Subcutaneous abdominal adipose tissue (tissue), 5 donors: ENCODE measurements around the gene C1QTNF1.

Experiments used
- H3K27ac ChIP-seq: one replicate; pipeline ENCODE4 v1.7.0; 2013; ENCODE audit warnings: low read depth, mild to moderate bottlenecking, inconsistent platforms, low read length, moderate library complexity
- H3K27me3 ChIP-seq, 5 donors: one replicate each; pipeline ENCODE4 v1.7.0; 2013; ENCODE audit warnings: low read length in 5 of 5, inconsistent platforms in 1 of 5; ENCODE audit not compliant: control insufficient read depth in 5 of 5, insufficient read depth in 4 of 5
- H3K36me3 ChIP-seq, 5 donors: one replicate each; pipeline ENCODE4 v1.7.0; 2013; ENCODE audit warnings: low read length in 5 of 5; ENCODE audit not compliant: control insufficient read depth in 5 of 5, insufficient read depth in 5 of 5
- H3K4me1 ChIP-seq, 5 donors: one replicate each; pipeline ENCODE4 v1.7.0; 2013; ENCODE audit warnings: low read length in 5 of 5, mild to moderate bottlenecking in 3 of 5, moderate library complexity in 1 of 5; ENCODE audit not compliant: control insufficient read depth in 5 of 5, insufficient read depth in 5 of 5
- H3K4me3 ChIP-seq, 5 donors: one replicate each; pipeline ENCODE4 v1.7.0; 2013; ENCODE audit warnings: low read length in 5 of 5, low read depth in 1 of 5
- H3K9ac ChIP-seq, 5 donors: one replicate each; pipeline ENCODE4 v1.7.0; 2013; ENCODE audit warnings: low read length in 5 of 5, mild to moderate bottlenecking in 4 of 5, moderate library complexity in 3 of 5
- H3K9me3 ChIP-seq, 5 donors: one replicate each; pipeline ENCODE4 v1.7.0; 2013; ENCODE audit warnings: low read length in 5 of 5; ENCODE audit not compliant: control insufficient read depth in 5 of 5
- donor health status: healthy.
- donor health status: healthy.
- donor health status: healthy.
- donor health status: healthy.
- donor health status: healthy.

C1QTNF1 gene

GRCh38 chr17:79078476-79079190, 54.7 kb downstream of the C1QTNF1 start:
- Histone ChIP-seq H3K36me3 (peaks cover 0 to 57% (median 47%) of the 10 kb centered on the region in 5 donors), H3K27ac (no peak overlapping the region)

DNA sequence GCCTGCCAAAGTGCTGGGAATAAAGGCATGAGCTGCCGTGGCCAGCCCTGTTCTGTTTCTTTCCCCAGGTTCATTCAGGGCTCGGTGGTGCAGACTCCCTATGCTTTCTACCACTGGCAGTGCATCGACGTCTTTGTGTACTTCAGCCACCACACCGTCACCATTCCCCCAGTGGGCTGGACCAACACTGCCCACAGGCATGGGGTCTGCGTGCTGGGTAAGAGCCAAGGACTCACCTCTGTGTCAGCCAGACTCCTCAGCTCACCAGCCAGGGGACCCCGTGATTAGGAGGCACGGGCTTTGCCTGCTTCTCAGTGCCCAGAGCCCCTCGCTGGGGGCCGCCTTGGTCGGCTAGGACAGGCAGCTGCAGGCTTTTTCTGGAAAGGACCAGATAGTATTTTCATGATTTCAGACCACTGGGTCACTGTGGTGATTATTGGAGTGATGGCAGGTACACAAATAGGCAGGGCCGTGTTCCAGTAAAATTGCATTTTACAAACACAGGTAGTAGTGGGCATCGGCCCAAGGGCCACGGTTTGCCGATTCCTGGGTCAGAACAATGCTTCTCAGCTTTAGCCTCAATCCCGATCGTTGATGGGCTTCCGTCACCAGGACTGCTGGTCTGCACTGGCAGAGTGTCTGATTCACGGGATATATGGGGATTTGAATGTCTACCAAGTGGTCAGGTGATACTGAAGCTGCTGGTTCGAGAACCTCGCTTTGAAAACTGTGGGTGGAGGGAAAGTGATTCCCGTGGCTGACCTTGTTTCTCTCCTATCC, 55.6 kb downstream of the C1QTNF1 start:
- peaks cover 3 to 15% (median 14%) of the 10 kb centered on the region in 5 donors for H3K4me1 ChIP-seq
- no peaks in the 10 kb centered on the region for H3K27me3 ChIP-seq
- no peak overlapping the region for H3K9ac ChIP-seq
- no peak overlapping the region for H3K4me3 ChIP-seq
- peaks cover 0 to 65% (median 54%) of the 10 kb centered on the region in 5 donors for H3K36me3 ChIP-seq
- H3K9me3 ChIP-seq: no peaks in the 10 kb centered on the region
- H3K27ac ChIP-seq: no peak overlapping the region

More at GRCh38 chr17:79078476-79079190, 54.7 kb downstream of the C1QTNF1 start:
- H3K9me3 ChIP-seq: no peaks in the 10 kb centered on the region
- H3K4me3 ChIP-seq: no peak overlapping the region
- no peak overlapping the region for H3K9ac ChIP-seq
- peaks cover 5 to 22% (median 21%) of the 10 kb centered on the region in 5 donors for H3K4me1 ChIP-seq
- no peaks in the 10 kb centered on the region for H3K27me3 ChIP-seq

DNA sequence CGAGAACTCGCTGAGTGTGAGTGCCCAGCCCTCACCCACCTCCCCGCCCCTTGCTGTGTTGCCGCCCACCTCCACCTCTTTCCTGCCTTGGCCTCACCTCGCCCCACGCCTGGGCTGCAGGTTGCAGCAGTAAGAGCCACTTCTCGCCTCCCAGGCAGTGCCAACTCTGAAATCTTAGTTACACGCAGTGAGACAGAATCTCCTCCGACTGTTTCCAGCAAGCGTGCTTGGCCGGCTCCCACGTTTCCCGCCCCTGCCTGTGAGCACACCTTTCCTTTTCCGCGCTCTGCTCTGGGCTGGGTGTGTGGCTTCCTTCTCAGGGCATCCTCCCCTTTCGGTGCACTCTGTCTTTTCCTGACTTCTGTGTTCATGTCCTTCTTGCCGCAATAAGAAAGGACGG, 56.4 kb downstream of the C1QTNF1 start:
- H3K4me3 ChIP-seq: no peak overlapping the region
- peaks cover 0 to 73% (median 62%) of the 10 kb centered on the region in 5 donors for H3K36me3 ChIP-seq
- H3K27me3 ChIP-seq: no peaks in the 10 kb centered on the region
- H3K9ac ChIP-seq: no peak overlapping the region
- no peaks in the 10 kb centered on the region for H3K9me3 ChIP-seq
- peaks cover 2 to 12% (median 11%) of the 10 kb centered on the region in 5 donors for H3K4me1 ChIP-seq
- no peak overlapping the region for H3K27ac ChIP-seq

GRCh38 chr17:79080761-79081290, 56.9 kb downstream of the C1QTNF1 start:
- H3K9ac ChIP-seq: no peak overlapping the region
- H3K36me3 ChIP-seq: peaks cover 0 to 77% (median 66%) of the 10 kb centered on the region in 5 donors
- peaks cover 0 to 8% (median 6%) of the 10 kb centered on the region in 5 donors for H3K4me1 ChIP-seq

GRCh38 chr17:79081571-79082276, 57.8 kb downstream of the C1QTNF1 start:
- no peak overlapping the region for H3K9ac ChIP-seq
- H3K4me1 ChIP-seq: no peaks in the 10 kb centered on the region
- H3K9me3 ChIP-seq: no peaks in the 10 kb centered on the region
- peaks cover 0 to 86% (median 75%) of the 10 kb centered on the region in 5 donors for H3K36me3 ChIP-seq
- no peaks in the 10 kb centered on the region for H3K27me3 ChIP-seq
- no peak overlapping the region for H3K4me3 ChIP-seq
- H3K27ac ChIP-seq: no peak overlapping the region

More at GRCh38 chr17:79080761-79081290, 56.9 kb downstream of the C1QTNF1 start:
- no peaks in the 10 kb centered on the region for H3K27me3 ChIP-seq
- no peak overlapping the region for H3K4me3 ChIP-seq
- no peak overlapping the region for H3K27ac ChIP-seq
- no peaks in the 10 kb centered on the region for H3K9me3 ChIP-seq

DNA sequence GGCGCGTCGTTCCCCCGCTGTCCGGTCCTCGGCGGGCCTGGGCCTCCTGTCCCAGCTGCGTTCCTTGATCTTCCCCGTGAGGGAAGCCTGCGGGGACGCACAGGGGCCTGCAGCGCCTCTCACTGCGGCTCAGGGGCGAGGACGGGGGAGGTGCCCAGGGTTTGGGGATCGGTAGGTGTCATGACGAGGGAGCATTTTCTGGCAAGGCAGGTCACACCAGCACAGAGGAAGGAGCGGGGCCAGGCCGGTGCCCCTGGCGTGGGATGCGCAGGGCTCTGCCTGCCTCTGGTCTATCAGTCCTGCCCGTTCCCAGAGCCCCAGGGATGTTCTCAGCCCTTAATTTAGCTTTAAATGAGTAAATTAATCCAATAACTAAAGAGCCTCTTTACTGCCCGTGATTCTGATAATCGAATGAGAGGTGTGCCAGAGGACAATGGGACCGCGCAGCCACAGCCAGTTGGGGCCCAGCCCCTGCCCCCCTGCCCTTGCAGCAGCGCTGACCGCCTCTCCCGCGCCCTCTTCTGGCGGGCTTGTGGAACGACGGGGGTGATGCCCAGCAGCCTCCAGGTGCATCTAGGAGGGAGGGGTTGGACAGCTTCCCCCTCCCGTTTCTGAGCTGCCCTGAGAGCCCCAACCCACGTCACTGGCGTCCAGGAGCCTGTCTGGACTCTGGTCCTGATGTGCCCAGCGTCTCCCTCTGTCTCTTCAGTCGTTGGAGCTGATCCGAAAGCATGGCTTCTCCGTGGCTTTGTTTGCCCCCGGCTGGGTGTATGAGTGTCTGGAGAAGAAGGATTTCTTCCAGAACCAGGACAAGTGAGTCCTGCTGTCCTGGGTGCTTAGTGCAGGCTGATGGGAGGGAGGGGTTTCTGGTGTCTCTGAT, 58.6 kb downstream of the C1QTNF1 start:
- Histone ChIP-seq H3K27ac (no peak overlapping the region), H3K36me3 (peaks cover 0 to 93% (median 76%) of the 10 kb centered on the region in 5 donors), H3K27me3 (no peaks in the 10 kb centered on the region), H3K4me3 (no peak overlapping the region), H3K4me1 (peaks cover 0 to 5% (median 0%) of the 10 kb centered on the region in 5 donors), H3K9ac (no peak overlapping the region), H3K9me3 (no peaks in the 10 kb centered on the region)

- Histone ChIP-seq H3K36me3 (peaks cover 0 to 85% (median 72%) of the 10 kb centered on the region in 5 donors), H3K27ac (no peak overlapping the region), H3K9ac (no peak overlapping the region), H3K4me3 (no peak overlapping the region), H3K9me3 (no peaks in the 10 kb centered on the region), H3K27me3 (no peaks in the 10 kb centered on the region), H3K4me1 (peaks cover 0 to 5% (median 0%) of the 10 kb centered on the region in 5 donors)
Observed at GRCh38 chr17:79083191-79083971, 59.4 kb downstream of the C1QTNF1 start.

GRCh38 chr17:79084291-79085153, 60.6 kb downstream of the C1QTNF1 start:
- Histone ChIP-seq H3K4me3 (no peak overlapping the region), H3K4me1 (peaks cover 0 to 5% (median 0%) of the 10 kb centered on the region in 5 donors), H3K9me3 (no peaks in the 10 kb centered on the region), H3K27ac (no peak overlapping the region), H3K9ac (no peak overlapping the region), H3K36me3 (peaks cover 0 to 74% (median 63%) of the 10 kb centered on the region in 5 donors), H3K27me3 (no peaks in the 10 kb centered on the region)
